NCI-H187 (cell line): ENCODE data around the gene FOXK2.
"Not testable (repeated sequence)": the region's sequence is repeated elsewhere in the genome, so short reads cannot be mapped to it uniquely, and the experiment has no call there.

Experiments used
- DNase-seq, 2 experiments: peaks; one replicate each; lab custom pipeline; 2025; lab: John Stamatoyannopoulos, UW

FOXK2 gene

DNA sequence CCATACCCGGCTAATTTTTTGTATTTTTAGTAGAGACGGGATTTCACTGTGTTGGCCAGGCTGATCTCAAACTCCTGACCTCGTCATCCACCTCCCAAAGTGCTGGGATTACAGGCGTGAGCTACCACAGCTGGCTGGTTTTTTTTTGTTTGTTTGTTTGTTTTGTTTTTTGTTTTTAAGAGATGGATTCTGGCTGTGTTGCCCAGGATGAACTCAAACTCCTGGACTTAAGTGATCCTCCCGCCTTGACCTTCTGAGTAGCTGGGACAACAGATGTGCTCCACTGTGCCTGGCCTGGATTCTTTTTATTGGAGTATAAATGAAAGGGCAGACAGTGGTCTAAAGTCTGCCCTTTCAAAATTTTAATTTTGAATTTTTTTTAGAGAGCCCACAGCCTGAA lies 44.7 kb downstream of the FOXK2 start:
- no peak for DNase-seq

DNA sequence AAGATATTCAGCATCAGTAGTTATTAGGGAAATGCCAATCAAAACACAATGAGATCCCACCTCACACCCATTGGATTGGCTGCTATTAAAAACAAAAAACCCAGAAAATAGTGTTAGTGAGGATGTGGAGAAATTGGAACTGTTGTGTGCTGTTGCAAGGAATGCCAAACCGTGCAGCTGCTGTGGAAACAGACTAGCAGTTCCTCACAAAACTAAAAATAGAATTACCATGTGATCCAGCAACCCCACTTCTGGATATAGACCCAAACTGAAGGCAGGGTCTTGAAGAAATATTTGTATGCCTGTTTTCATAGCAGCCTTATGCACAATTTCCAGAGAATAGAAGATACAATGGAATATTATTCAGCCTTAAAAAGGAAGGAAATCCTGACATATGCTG lies 46.0 kb downstream of the FOXK2 start:
- no peak for DNase-seq

DNA sequence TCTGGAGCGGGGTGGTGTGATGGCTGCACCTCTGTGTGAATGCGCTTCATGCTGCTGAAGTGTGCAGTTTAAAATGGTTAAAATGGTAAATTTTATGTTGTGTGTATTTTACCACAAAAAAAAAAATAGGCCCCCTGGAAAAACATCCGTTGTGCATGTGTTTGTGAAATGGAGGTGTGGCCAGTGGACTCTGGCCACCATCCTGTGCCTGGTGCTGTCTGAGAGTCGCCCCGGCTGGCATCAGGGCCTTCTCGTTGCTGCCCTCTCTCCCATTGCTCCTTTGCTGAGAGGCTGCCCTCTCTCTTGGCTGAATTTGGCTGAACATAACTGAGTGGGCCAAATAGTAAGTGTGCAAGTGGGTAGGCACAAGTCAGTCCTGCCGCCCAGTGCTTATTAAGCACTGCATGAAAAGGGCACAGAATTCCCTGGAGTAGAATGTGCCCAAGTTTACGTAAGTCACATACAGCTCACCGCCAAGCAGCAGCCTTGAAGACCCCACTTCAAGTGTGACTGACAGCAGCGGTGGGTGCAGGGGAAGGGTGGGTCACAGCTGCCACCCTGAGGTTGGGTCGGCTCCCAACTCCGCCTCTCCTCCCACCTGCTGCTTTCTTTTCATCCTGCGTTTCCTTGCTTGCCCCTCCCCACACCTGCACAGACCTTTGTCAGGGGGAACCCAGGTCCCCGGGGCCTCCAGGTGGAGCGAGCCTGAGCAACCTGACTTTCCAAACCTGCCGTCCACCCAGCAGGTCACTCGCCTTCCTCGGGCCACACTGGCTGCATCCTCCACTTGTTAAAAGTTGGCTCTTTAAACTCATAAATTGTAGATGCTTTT lies 46.8 kb downstream of the FOXK2 start:
- no peak for DNase-seq

DNA sequence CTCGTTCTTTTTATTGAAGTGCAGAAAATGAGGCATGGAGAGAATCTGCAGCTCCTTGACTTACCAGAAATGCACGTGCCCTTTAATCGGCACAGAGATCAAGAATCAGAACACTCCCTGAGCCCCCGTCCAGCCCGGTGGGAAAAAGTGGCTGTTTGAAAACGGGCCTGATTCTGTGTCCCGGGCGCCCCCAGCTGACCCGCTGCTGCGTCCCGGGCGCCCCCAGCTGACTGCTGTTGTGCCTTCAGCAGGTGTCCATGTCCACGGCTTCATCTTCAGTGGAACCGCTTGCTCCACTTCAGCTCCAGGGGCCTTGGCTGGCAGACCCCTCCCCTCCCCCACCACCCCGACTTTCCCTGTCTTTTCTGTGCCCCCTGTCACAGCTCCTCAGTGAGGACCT lies 47.8 kb downstream of the FOXK2 start:
- no peak for DNase-seq

DNA sequence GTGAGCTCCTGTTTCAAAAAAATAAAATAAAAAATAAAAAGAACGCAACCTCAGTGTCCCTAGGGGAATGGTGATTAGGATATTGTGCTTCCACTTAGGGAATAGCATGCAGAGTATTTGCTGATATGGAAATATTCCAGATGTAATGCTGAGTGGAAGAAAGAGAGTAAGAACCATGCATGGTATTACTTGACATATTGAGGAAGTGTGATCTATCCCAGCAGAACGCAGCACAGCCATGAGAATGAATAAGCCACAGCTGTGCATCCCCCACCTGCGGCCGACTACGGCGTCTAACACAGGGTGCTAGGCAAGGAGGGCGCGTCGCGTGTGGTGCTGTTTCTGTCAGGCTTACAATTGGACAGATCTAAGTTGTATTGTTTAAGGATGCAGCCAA lies 49.5 kb downstream of the FOXK2 start:
- no peak for DNase-seq

DNA sequence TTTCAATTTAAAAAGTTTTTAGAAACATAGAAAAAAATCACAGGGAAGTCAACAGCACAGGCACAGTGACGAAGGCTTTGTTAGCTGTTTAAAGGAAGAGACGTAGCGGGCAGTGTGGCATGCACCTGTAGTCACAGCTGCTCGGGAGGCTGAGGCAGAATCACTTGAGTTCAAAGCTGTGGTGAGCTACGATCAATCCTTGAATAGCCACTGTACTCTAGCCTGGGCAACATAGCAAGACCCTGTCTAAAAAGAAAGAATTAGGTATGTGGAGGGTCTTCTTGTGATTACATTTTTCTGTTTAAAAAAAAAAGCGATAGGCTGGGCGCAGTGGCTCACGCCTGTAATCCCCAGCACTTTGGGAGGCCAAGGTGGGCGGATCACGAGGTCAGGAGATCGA lies 50.1 kb downstream of the FOXK2 start:
- DNase-seq: no peak

DNA sequence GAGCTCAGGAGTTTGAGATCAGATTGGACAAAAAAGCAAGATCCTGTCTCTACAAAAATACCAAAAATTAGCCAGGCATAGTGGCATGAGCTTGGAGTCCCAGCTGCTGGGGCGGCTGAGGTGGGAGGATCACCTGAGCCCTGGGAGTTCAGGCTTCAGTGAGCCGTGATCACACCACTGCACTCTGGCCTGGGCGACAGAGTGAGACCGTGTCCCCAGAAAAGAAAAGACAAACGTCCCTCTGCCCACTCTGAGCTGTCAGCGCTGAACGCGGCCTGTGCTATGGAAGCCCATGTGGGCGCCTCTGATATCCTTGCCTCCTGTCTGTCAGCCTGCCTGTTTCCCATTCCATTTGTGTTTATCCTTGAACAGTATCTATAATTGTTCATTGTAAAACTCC lies 50.7 kb downstream of the FOXK2 start:
- no peak for DNase-seq

DNA sequence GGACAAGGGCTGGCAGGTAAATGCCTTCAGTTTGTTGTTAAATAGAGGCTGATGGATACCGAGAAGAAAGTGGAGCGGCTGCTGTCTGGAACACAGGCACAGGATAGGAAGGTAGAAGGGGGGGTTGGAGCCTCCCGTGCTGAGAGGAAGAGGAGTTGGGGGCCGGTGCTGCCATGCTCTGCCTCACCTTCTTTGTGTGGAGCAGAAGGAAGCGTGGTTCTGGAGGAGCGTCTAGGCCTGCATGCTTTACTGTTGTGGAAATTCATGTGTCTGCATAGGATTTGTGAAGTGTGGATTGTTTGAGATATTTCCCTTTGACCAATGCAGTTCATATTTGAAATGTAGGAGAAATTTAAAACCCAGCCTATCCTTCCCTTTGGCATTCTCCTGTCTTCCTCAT lies 52.3 kb downstream of the FOXK2 start:
- no peak for DNase-seq

DNA sequence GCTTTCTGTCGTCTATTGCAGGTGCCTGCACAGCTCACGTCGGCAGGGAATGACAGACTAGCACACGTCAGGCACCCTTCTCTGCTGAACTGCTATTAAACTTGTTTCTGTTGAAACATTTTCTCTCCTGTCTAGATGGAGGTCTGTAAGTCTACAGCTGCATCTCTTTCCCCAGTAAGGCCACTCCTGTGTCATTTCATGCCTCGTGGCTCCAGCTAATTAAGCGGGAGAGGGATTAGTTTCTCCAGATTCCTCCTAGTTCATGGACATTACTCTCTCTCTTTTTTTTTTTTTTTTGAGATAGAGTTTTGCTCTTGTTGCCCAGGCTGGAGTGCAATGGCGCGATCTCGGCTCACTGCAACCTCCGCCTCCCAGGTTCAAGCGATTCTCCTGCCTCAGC lies 54.5 kb downstream of the FOXK2 start:
- DNase-seq: no peak

DNA sequence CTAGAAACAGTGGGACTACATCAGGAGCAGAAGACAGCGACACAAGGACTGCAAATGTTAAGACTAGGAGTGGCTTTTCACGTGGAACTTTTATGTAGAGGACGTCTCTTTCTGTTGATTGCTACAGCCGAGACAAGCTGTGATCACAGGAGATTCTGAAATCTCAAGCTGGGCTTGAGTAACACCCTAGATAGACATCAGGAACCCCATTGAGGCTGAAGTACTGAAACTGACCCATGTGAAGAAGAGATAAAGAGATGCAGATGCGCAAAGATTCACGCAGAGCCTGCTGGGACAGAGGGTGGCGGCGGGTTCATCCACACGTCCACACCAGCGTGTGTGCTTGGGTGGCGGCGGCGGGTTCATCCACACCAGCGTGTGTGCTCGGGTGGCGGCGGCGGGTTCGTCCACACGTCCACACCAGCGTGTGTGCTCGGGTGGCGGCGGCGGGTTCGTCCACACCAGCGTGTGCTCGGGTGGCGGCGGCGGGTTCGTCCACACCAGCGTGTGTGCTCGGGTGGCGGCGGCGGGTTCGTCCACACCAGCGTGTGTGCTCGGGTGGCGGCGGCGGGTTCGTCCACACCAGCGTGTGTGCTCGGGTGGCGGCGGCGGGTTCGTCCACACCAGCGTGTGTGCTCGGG lies 56.2 kb downstream of the FOXK2 start:
- not testable (repeated sequence) for DNase-seq

DNA sequence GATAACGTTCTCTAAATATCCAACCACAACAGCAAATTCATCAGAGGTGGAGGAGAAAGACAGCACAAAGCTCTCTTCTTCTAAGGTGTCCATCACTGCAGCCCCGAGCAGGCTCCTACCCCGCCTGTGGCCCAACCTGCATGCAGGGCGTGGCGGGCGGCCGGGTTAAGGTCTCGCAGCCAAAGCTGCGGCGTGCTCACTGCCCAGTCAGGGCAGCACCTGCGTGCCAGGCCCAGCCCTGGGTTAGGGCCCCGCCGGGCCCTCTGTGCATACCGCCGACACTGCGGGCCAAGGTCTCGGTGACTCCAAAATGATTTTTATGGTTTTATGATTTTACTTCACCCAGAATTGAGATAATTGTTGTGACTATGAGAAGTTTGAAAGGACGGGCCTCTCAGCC lies 57.8 kb downstream of the FOXK2 start:
- DNase-seq: no peak

DNA sequence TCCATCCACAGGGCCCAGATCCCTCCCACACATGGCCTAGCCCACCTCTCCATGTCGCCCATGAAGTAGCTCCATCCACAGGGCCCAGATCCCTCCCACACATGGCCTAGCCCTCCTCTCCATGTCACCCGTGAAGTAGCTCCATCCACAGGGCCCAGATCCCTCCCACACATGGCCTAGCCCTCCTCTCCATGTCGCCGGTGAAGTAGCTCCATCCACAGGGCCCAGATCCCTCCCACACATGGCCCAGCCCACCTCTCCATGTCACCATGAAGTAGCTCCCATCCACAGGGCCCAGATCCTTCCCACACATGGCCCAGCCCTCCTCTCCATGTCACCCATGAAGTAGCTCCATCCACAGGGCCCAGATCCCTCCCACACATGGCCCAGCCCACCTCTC lies 60.4 kb downstream of the FOXK2 start:
- not testable (repeated sequence) for DNase-seq

DNA sequence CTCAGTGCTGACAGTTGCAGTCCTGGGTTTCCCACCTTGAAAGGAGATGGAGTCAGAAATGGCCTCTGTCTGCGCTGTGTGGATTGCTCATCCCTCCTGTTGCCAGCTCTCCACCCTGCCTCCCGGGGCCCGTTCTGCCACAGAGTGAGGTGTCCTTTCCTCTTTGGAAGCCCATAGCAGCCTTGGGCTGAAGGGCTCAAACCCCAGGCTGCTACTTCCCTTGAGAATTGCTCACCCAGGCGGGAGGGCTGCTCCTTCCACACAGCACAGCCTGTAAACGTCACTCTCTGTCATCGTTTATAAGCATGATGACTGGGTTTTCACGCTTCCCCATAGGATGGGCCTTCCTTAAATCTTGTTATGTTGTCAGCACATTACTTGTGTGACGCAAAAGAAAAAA lies 62.7 kb downstream of the FOXK2 start:
- DNase-seq: no peak

DNA sequence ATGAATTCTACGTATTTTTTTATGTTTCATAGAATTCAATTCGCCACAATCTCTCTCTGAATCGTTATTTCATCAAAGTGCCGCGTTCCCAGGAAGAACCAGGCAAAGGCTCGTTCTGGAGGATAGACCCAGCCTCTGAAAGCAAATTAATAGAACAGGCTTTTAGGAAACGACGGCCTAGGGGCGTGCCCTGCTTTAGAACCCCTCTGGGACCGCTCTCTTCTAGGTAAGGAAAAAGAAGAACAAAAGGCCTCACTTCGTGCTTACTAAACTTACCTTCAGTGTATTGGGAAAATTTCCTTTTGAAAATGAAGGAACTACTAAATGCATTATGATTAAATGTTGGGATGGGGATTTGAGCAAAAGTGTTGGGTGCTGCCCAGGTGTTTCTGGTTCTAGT lies 63.2 kb downstream of the FOXK2 start:
- DNase-seq: no peak

DNA sequence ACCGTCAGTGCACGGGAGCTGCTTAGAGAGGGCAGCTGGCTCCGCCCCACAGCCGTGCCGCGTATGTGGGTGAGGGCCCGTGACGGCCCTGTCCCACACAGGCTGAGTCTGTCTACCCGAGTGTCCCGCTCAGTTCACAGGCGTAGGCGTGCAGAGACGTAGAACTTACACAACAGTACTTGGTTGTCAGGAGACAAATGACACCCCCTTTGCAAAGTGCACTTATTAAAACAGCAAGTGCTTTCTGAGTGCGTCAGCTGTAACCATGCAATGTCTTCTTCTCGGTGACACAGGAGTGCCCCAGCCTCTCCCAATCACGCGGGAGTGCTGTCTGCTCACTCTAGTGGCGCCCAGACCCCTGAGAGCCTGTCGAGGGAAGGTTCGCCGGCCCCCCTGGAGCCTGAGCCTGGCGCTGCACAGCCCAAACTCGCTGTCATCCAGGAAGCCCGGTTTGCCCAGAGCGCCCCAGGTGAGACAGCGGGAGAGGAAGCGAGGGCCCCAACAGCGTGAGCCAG lies 64.2 kb downstream of the FOXK2 start:
- peak; percentile 16 for DNase-seq

DNA sequence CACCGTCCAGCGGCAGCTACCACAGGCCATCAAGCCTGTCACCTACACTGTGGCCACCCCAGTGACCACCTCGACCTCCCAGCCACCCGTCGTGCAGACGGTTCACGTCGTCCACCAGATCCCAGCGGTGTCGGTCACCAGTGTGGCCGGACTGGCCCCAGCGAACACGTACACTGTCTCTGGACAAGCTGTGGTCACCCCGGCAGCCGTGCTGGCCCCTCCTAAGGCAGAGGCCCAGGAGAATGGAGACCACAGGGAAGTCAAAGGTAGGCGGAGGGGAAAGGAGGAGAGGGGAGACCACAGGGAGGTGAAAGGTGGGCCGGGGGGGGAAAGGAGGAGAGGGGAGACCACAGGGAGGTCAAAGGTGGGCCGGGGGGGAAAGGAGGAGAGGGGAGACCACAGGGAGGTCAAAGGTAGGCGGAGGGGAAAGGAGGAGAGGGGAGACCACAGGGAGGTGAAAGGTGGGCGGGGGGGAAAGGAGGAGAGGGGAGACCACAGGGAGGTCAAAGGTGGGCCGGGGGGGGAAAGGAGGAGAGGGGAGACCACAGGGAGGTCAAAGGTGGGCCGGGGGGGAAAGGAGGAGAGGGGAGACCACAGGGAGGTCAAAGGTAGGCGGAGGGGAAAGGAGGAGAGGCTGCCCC lies 66.5 kb downstream of the FOXK2 start:
- peak in 1 of 2 experiments; percentile 37 for DNase-seq

DNA sequence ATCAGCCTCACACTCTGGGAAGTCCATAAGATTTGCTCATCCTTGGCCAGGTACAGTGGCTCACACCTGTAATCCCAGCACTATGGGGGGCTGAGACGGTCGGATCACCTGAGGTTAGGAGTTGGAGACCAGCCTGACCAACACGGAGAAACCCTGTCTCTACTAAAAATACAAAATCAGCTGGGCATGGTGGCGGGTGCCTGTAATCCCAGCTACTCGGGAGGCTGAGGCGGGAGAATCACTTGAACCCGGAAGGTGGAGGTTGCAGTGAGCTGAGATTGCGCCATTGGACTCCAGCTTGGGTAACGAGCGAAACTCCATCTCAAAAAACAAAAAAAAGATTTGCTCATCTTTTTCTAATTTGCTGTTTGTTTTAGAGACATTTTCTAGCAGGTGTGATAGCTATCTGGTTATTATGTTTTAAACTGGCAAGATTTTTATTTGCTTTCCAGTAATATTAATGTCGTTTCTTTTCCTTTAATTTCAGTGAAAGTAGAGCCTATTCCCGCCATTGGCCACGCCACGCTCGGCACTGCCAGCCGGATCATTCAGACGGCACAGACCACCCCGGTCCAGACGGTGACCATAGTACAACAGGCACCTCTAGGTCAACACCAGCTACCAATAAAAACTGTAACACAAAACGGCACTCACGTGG lies 67.2 kb downstream of the FOXK2 start:
- no peak for DNase-seq

DNA sequence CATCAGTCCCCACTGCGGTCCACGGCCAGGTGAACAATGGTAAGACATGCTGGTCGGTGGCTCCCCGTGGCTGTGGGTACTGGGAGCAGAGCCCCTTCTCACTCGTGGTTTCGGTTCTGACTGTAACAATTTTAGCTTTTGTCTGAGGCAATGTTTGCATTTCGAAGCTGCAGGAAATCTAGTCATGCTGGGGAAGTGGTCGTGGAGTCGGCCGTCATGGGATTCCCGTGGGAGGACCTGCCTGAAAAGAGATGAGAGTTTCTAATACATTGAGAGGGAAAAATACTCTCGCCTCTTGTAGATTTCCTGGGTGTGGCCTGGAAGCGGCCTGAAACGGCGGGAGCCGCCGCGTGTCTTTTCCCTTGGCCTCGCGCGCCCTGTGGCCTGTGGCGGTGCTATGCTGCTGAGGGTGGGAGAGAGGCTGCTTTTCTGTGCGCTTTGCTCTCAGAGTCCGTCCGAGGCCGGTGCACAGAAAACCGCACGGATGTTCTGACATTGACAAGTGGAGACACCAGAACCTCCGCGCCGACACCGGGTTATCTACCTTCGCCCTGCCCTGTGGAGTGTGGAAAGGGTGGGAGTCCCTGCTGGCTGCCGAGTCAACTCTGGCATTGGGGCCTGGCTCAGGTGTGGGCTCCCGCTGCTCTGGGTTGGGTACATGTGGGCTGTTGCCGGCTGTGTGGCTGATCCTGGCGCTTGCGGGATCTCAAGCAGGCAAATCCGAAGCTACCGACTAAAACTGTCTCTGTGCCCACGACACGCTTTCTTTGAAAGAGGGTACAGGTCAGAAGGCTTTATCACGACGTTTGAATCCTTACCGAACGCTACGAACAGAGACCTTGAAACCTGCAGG lies 67.9 kb downstream of the FOXK2 start:
- DNase-seq: no peak

DNA sequence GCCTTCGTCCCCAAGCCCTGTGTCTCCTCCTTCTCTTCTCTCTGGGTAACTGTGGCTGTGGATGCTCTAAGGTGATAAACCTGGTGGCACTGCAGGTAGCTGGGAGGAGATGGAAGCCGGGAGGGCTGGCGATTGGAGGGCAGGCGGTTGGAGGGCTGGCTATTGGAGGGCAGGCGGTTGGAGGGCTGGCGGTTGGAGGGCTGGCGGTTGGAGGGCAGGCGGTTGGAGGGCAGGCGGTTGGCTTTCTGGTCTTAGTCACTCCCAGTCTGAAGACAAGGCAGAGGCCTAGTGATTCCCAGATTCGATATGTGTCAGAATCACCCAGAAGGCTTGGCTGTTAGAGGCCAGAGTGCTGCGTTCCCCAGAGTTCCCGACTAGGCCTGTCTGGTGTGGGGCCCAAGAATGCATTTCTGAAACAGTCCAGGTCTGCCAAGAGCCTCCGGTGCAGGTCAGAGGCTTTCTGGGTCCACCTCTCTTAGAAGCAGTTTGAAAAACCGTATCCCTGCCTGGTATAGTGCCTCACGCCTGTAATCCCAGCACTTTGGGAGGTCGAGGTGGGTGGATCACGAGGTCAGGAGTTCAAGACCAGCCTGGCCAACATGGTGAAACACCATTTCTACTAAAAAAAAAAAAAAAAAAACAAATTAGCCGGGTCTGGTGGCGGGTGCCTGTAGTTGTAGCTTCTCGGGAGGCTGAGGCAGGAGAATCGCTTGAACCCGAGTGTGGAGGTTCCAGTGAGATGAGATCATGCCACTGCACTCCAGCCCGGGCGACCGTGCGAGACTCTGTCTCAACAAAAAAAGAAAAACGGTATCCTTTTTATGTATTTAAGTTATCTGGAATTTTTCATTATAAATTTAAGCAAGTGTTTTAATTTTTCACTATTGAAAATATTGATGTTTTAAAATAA lies 69.0 kb downstream of the FOXK2 start:
- DNase-seq: no peak

DNA sequence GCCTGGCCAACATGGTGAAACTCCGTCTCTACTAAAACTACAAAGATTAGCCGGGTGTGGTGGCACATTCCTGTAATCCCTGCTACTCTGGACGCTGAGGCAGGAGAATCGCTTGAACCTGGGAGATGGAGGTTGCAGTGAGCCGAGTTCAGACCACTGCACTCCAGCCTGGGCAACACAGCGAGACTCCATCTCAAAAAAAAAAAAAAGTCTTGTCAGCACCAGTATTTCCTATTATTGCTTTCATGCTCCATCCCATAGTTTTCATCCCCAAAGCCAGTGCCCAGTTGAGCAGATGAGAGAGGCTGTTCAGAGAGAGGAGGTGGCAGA lies 70.3 kb downstream of the FOXK2 start:
- no peak for DNase-seq

DNA sequence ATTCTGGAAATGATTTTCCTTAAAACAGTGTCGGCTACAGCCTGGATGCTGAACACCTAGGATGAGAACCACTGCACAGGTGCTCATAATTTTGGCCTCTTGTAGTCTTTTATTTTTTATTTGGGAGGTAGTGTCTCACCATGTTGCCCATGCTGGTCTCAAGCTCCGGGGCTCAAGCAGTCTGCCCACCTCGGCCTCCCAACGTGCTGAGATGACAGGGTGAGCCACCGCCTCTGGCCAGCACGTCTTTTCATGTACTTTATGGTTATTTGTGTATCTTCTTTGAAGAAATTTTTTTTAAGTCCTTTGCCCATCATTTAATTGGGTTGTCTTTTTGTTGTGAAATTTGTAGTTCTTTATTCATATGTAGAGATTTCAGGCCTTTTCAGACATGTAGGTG lies 70.7 kb downstream of the FOXK2 start:
- no peak for DNase-seq
